Myometrial cell (primary cell): ENCODE results near the gene TMEM132E. TPM values are rescaled to one million over a fixed set of nuclear protein-coding genes. Genes with fewer than 3 reads are reported as not detected.

Experiments
- total RNA-seq: library from RNA; depleted of rRNA; stranded (reverse); fragments of >200 nt; gene quantifications from 2 replicates; pipeline ENCODE4 v1.2.3, GENCODE V29; 2015

Gene TMEM132E
- not detected in 2 replicates for total RNA-seq

GRCh38 chr17:34579017-34579946 lies at the start of gene TMEM132E:
TMEM132E (plus strand) TSS chr17:34579582; CDS start chr17:34581077, 1,495 bp downstream.

Other genes starting within 250 kb of the TMEM132E start
- gene CCL13, start 223.1 kb upstream of the TMEM132E start, total RNA-seq = not detected in 2 replicates
- not detected in 2 replicates for gene CCL1, start 216.3 kb upstream of the TMEM132E start, total RNA-seq